ENCODE measurements around the gene ZNF474. TPM values are rescaled to one million over a fixed set of nuclear protein-coding genes. Genes with fewer than 3 reads are reported as not detected.
A peak's percentile ranks its signal among the peaks of the same experiment; 100 is the strongest.

Gene ZNF474
- total RNA-seq, 1 donor from 2014 or later: 0.45 TPM

GRCh38 chr5:122173474-122174415, 44.4 kb downstream of the ZNF474 start:
- peak overlapping the region; percentile 16 for H2AFZ ChIP-seq (ENCODE audit: low read depth, low read length)
- no peaks in the 10 kb centered on the region for H3K79me2 ChIP-seq (ENCODE audit: insufficient read depth, low read length)
- no peak overlapping the region for H3K27ac ChIP-seq (ENCODE audit: low read depth, low read length)
- H3K4me2 ChIP-seq (ENCODE audit: low read length): no peak overlapping the region
- Mint-ChIP-seq H3K4me1 (ENCODE audit: low read depth, unreplicated experiment) (peaks cover 20% of the 10 kb centered on the region), H3K27ac (ENCODE audit: unreplicated experiment) (no peak overlapping the region), H3K36me3 (ENCODE audit: low read depth, unreplicated experiment) (no peaks in the 10 kb centered on the region), H3K4me3 (ENCODE audit: unreplicated experiment) (no peak overlapping the region), H3K27me3 (ENCODE audit: low read depth, unreplicated experiment) (no peaks in the 10 kb centered on the region), H3K9me3 (ENCODE audit: unreplicated experiment) (peaks cover 3% of the 10 kb centered on the region)
- DNase-seq (ENCODE audit: low read depth): no peak
- H4K20me1 ChIP-seq (ENCODE audit: insufficient read depth, low read length): no peaks in the 10 kb centered on the region
- no peaks in the 10 kb centered on the region for H3K9me3 ChIP-seq (ENCODE audit: insufficient read depth, low read depth, low read length)
- H3K4me3 ChIP-seq (ENCODE audit: insufficient read depth, low read depth, low read length): no peak overlapping the region
- no peaks in the 10 kb centered on the region for H3K27me3 ChIP-seq (ENCODE audit: insufficient read depth, low read length)
- no peak for TF ChIP-seq EZH2 (IDR thresholded peaks at IDR 0.05; ENCODE audit: insufficient read depth, low read length)
- TF ChIP-seq, protein P1, sequence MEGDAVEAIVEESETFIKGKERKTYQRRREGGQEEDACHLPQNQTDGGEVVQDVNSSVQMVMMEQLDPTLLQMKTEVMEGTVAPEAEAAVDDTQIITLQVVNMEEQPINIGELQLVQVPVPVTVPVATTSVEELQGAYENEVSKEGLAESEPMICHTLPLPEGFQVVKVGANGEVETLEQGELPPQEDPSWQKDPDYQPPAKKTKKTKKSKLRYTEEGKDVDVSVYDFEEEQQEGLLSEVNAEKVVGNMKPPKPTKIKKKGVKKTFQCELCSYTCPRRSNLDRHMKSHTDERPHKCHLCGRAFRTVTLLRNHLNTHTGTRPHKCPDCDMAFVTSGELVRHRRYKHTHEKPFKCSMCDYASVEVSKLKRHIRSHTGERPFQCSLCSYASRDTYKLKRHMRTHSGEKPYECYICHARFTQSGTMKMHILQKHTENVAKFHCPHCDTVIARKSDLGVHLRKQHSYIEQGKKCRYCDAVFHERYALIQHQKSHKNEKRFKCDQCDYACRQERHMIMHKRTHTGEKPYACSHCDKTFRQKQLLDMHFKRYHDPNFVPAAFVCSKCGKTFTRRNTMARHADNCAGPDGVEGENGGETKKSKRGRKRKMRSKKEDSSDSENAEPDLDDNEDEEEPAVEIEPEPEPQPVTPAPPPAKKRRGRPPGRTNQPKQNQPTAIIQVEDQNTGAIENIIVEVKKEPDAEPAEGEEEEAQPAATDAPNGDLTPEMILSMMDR (IDR thresholded peaks at IDR 0.05; ENCODE audit: insufficient read depth, low read depth, low read length): no peak
- no peak overlapping the region for H3K9ac ChIP-seq (ENCODE audit: low read length)
- no peaks in the 10 kb centered on the region for H3K36me3 ChIP-seq (ENCODE audit: insufficient read depth, low read length)
- FAIRE-seq: peak; percentile 20
- H3K4me1 ChIP-seq (ENCODE audit: insufficient read depth, low read length): peaks cover 14% of the 10 kb centered on the region

DNA sequence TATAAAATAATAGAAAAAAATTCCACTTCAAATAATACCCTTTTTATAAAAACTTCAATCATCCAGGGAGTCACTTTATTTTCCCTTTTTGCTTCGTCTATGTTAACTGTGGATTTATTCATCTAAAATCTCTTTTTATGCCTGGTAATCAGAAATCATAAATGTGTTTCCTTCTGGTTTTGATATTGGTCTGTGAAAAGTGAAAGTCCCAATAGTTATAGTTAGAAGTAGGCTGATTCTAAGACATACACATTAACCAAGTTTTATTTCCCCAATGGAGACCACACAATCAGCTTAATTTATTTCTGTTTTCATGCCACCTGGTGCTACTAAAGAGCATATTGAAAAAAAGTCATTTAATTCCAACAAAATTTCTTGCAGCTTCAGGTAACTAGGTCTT, 45.7 kb downstream of the ZNF474 start:
- no peaks in the 10 kb centered on the region for H3K36me3 ChIP-seq (ENCODE audit: insufficient read depth, low read length)
- no peak for TF ChIP-seq EZH2 (IDR thresholded peaks at IDR 0.05; ENCODE audit: insufficient read depth, low read length)
- TF ChIP-seq, protein P1 (IDR thresholded peaks at IDR 0.05; ENCODE audit: insufficient read depth, low read depth, low read length): no peak
- peaks cover 20% of the 10 kb centered on the region for H3K4me1 Mint-ChIP-seq (ENCODE audit: low read depth, unreplicated experiment)
- H3K9ac ChIP-seq (ENCODE audit: low read length): no peak overlapping the region
- no peak overlapping the region for H3K4me3 ChIP-seq (ENCODE audit: insufficient read depth, low read depth, low read length)
- H3K27me3 Mint-ChIP-seq (ENCODE audit: low read depth, unreplicated experiment): no peaks in the 10 kb centered on the region
- H4K20me1 ChIP-seq (ENCODE audit: insufficient read depth, low read length): no peaks in the 10 kb centered on the region
- no peaks in the 10 kb centered on the region for H3K27me3 ChIP-seq (ENCODE audit: insufficient read depth, low read length)
- DNase-seq (ENCODE audit: low read depth): no peak
- no peaks in the 10 kb centered on the region for H3K79me2 ChIP-seq (ENCODE audit: insufficient read depth, low read length)
- no peak for FAIRE-seq
- H3K27ac ChIP-seq (ENCODE audit: low read depth, low read length): no peak overlapping the region
- H3K4me2 ChIP-seq (ENCODE audit: low read length): no peak overlapping the region
- H3K4me3 Mint-ChIP-seq (ENCODE audit: unreplicated experiment): no peak overlapping the region
- no peak overlapping the region for H3K27ac Mint-ChIP-seq (ENCODE audit: unreplicated experiment)
- H2AFZ ChIP-seq (ENCODE audit: low read depth, low read length): no peak overlapping the region
- H3K9me3 Mint-ChIP-seq (ENCODE audit: unreplicated experiment): peaks cover 3% of the 10 kb centered on the region
- H3K9me3 ChIP-seq (ENCODE audit: insufficient read depth, low read depth, low read length): no peaks in the 10 kb centered on the region
- peaks cover 10% of the 10 kb centered on the region for H3K4me1 ChIP-seq (ENCODE audit: insufficient read depth, low read length)
- no peaks in the 10 kb centered on the region for H3K36me3 Mint-ChIP-seq (ENCODE audit: low read depth, unreplicated experiment)

- peaks cover 10% of the 10 kb centered on the region for H3K4me1 ChIP-seq (ENCODE audit: insufficient read depth, low read length)
These were observed 46.5 kb downstream of the ZNF474 start for GRCh38 chr5:122175852-122176251.

More at GRCh38 chr5:122175852-122176251, 46.5 kb downstream of the ZNF474 start:
- no peaks in the 10 kb centered on the region for H3K79me2 ChIP-seq (ENCODE audit: insufficient read depth, low read length)
- H4K20me1 ChIP-seq (ENCODE audit: insufficient read depth, low read length): no peaks in the 10 kb centered on the region
- no peak for TF ChIP-seq EZH2 (IDR thresholded peaks at IDR 0.05; ENCODE audit: insufficient read depth, low read length)
- TF ChIP-seq, protein P1 (IDR thresholded peaks at IDR 0.05; ENCODE audit: insufficient read depth, low read depth, low read length): no peak
- Mint-ChIP-seq H3K4me1 (ENCODE audit: low read depth, unreplicated experiment) (peaks cover 22% of the 10 kb centered on the region), H3K36me3 (ENCODE audit: low read depth, unreplicated experiment) (no peaks in the 10 kb centered on the region), H3K27me3 (ENCODE audit: low read depth, unreplicated experiment) (no peaks in the 10 kb centered on the region), H3K9me3 (ENCODE audit: unreplicated experiment) (peaks cover 3% of the 10 kb centered on the region), H3K27ac (ENCODE audit: unreplicated experiment) (peak overlapping the region; percentile 77), H3K4me3 (ENCODE audit: unreplicated experiment) (no peak overlapping the region)
- no peak overlapping the region for H3K9ac ChIP-seq (ENCODE audit: low read length)
- peak overlapping the region; percentile 5 for H2AFZ ChIP-seq (ENCODE audit: low read depth, low read length)
- H3K36me3 ChIP-seq (ENCODE audit: insufficient read depth, low read length): no peaks in the 10 kb centered on the region
- H3K4me3 ChIP-seq (ENCODE audit: insufficient read depth, low read depth, low read length): no peak overlapping the region
- no peak overlapping the region for H3K4me2 ChIP-seq (ENCODE audit: low read length)
- no peaks in the 10 kb centered on the region for H3K27me3 ChIP-seq (ENCODE audit: insufficient read depth, low read length)
- FAIRE-seq (no peak), DNase-seq (ENCODE audit: low read depth) (peak; percentile 65)
- H3K27ac ChIP-seq (ENCODE audit: low read depth, low read length): no peak overlapping the region
- H3K9me3 ChIP-seq (ENCODE audit: insufficient read depth, low read depth, low read length): no peaks in the 10 kb centered on the region

All from astrocyte (in vitro differentiated cells and primary cell).